Left lung (tissue), 10 donors: ENCODE measurements around the gene TNFSF12. TPM values are rescaled to one million over a fixed set of nuclear protein-coding genes. Genes with fewer than 3 reads are reported as not detected.

Source experiments
- ATAC-seq: fragments of 200-7000 bp; cut with Tn5 transposase; one replicate; pipeline ENCODE4 v1.9.1; 2020; ENCODE audit warnings: moderate library complexity
- DNase-seq, 4 donors: peaks; one replicate each; pipeline ENCODE4 v3.0.0-alpha.2; 2013 to 2020
- H3K27ac ChIP-seq, 2 donors: fragments of 200-600 bp; sonication (generic) in 1 of 2; one replicate each; pipeline versions ENCODE4 v1.5.0 to v1.8.0; 2020 to 2021
- H3K27me3 ChIP-seq, 2 donors: fragments of 200-600 bp; sonication (generic) in 1 of 2; one replicate each; pipeline versions ENCODE4 v1.5.0 to v1.8.0; 2020 to 2021
- H3K36me3 ChIP-seq, 2 donors: fragments of 200-600 bp; sonication (generic) in 1 of 2; one replicate each; pipeline versions ENCODE4 v1.5.0 to v1.8.0; 2020 to 2021
- H3K4me1 ChIP-seq, 2 donors: fragments of 200-600 bp; one replicate each; pipeline ENCODE4 v1.8.0; 2021
- H3K4me3 ChIP-seq, 2 donors: fragments of 200-600 bp; sonication (generic) in 1 of 2; one replicate each; pipeline versions ENCODE4 v1.5.0 to v1.8.0; 2020 to 2021; ENCODE audit warnings: mild to moderate bottlenecking in 1 of 2
- H3K9me3 ChIP-seq, 2 donors: fragments of 200-600 bp; sonication (generic) in 1 of 2; one replicate each; pipeline versions ENCODE4 v1.5.0 to v1.8.0; 2020 to 2021
- intact Hi-C, 2 donors: fragments of 100-400 bp; cut with DNase I; formaldehyde crosslinking; loops; one replicate each; pipeline versions ENCODE4 v1.11.2 to v1.14.2; 2022
- polyA plus RNA-seq, 6 donors: library from polyadenylated mRNA; unstranded; fragments of 120-200 nt; gene quantifications; one replicate each; pipeline ENCODE4 v1.2.1, GENCODE V29; 2013; ENCODE audit not compliant: insufficient read length in 6 of 6
- total RNA-seq, 2 donors: library from RNA; stranded (reverse); fragmentation: NEBNext Ultra II Directional; extraction: Animal tissue kit (Norgen Biotek cat#: 25700); gene quantifications; one replicate each; pipeline ENCODE4 v1.2.1, GENCODE V29; 2021
- TF ChIP-seq, protein P1 (sequence below), 2 donors: fragments of 200-600 bp; sonication (generic) in 1 of 2; IDR thresholded peaks; one replicate each; pipeline versions ENCODE4 v1.5.0 to v1.8.0; 2021; ENCODE audit warnings: antibody characterized with exemption in 2 of 2
- donor health status: DM: no; HTN: yes; CAD: no.
- donor health status: DM: no; HTN: no; CAD: no.

TNFSF12 gene
- total and polyA plus RNA-seq, 8 donors, result 23.6 to 50.5 (median 29.9) TPM

DNA sequence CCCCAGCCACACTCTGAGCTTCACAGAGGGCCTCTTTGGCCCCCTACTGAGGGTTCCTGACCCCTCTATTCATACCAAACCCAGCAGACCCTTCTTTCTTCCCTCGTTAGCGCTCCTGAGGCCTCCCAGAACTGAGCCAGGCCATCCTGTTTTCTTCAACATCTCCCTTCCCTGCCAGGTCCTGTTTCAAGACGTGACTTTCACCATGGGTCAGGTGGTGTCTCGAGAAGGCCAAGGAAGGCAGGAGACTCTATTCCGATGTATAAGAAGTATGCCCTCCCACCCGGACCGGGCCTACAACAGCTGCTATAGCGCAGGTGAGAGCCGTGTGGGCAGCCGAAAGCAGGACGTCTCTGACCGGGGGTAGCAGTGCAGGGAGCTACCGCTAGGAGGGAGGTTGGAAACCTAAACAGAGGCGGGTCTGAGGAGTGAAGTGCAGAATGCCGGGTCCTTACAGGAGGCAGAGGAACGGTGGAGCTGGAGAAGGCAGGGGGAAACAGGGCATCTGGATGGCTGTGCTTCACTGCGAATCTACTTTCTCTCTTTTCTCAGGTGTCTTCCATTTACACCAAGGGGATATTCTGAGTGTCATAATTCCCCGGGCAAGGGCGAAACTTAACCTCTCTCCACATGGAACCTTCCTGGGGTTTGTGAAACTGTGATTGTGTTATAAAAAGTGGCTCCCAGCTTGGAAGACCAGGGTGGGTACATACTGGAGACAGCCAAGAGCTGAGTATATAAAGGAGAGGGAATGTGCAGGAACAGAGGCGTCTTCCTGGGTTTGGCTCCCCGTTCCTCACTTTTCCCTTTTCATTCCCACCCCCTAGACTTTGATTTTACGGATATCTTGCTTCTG, 11.5 kb downstream of the TNFSF12 start:
- peaks cover 0 to 32% of the 10 kb centered on the region in 2 donors for H3K36me3 ChIP-seq
- TF ChIP-seq, protein P1, sequence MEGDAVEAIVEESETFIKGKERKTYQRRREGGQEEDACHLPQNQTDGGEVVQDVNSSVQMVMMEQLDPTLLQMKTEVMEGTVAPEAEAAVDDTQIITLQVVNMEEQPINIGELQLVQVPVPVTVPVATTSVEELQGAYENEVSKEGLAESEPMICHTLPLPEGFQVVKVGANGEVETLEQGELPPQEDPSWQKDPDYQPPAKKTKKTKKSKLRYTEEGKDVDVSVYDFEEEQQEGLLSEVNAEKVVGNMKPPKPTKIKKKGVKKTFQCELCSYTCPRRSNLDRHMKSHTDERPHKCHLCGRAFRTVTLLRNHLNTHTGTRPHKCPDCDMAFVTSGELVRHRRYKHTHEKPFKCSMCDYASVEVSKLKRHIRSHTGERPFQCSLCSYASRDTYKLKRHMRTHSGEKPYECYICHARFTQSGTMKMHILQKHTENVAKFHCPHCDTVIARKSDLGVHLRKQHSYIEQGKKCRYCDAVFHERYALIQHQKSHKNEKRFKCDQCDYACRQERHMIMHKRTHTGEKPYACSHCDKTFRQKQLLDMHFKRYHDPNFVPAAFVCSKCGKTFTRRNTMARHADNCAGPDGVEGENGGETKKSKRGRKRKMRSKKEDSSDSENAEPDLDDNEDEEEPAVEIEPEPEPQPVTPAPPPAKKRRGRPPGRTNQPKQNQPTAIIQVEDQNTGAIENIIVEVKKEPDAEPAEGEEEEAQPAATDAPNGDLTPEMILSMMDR (IDR thresholded peaks at IDR 0.05), result peak; percentile 38 to 66
- H3K4me1 ChIP-seq, result peaks cover 44 to 79% of the 10 kb centered on the region in 2 donors
- peak overlapping the region; percentile 93 to 97 for H3K27ac ChIP-seq
- intact Hi-C loops, result loop anchor here in 1 of 2 donors (5.0 kb wide), 2 partner anchors 48 to 203 kb away; partner anchors contain the start of gene TMEM95
- no peaks in the 10 kb centered on the region for H3K27me3 ChIP-seq
- DNase-seq, result peak in 2 of 4 donors; percentile 64 to 65
- H3K9me3 ChIP-seq, result no peaks in the 10 kb centered on the region
- ATAC-seq, result peak; percentile 34
- H3K4me3 ChIP-seq, result peak overlapping the region; percentile 82 to 83

DNA sequence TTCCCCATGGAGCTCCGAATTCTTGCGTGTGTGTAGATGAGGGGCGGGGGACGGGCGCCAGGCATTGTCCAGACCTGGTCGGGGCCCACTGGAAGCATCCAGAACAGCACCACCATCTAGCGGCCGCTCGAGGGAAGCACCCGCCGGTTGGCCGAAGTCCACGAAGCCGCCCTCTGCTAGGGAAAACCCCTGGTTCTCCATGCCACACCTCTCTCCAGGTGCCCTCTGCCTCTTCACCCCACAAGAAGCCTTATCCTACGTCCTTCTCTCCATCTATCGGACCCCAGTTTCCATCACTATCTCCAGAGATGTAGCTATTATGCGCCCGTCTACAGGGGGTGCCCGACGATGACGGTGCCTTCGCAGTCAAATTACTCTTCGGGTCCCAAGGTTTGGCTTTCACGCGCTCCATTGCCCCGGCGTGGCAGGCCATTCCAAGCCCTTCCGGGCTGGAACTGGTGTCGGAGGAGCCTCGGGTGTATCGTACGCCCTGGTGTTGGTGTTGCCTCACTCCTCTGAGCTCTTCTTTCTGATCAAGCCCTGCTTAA, 12.2 kb downstream of the TNFSF12 start:
- DNase-seq (peak; percentile 85 to 97 (median 92)), ATAC-seq (peak; percentile 78)
- H3K27me3 ChIP-seq, result no peaks in the 10 kb centered on the region

DNA sequence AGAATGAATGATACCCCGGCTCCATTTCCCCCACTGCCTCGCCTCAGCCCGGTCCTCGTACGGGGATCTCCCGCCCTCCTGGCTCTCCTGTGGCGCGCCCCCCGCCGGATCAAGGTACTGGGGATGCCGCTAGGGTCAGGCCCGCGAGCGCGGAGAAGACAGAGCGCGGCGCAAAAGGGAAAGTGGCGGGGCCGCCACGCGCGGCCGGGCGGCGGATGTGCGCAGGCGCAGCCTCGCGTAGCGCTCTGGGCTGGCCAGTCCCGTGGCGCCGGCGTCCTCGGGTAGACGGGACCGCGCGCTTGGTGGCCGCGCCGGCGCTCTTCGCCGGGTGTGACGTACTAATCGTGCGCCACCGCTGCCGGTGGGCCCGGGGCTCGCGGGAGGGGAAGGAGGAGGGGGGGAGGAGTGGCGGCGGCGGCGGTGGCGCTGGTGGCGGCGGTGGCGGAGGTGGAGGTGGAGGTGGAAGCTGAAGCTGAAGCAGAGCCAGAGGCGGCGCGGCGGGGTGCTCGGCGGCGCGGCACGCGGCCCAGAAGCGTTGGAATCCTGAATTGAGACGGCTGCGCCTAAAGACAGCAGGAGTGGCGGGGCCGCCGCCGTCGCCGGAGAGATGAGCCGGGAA, 12.8 kb downstream of the TNFSF12 start, which contains the start of gene SENP3:
Gene SENP3, plus strand, starts transcription at position 331 of the 619 bp plus-strand sequence. CDS start 1,158 bp downstream, outside the sequence.
- intact Hi-C loops, result loop anchor here in 1 of 2 donors (5.0 kb wide), 2 partner anchors 49 to 204 kb away; partner anchors contain the start of gene TMEM95
- H3K4me3 ChIP-seq, result peak within 1 kb of the TSS; percentile 82 to 83
- ATAC-seq (peak; percentile 72), DNase-seq (peak; percentile 89 to 98 (median 93))
- TF ChIP-seq, protein P1 (IDR thresholded peaks at IDR 0.05), result no peak
- H3K27me3 ChIP-seq, result no peaks in the 10 kb centered on the region
- peaks cover 44 to 75% of the 10 kb centered on the region in 2 donors for H3K4me1 ChIP-seq
- no peaks in the 10 kb centered on the region for H3K9me3 ChIP-seq
- peak within 1 kb of the TSS; percentile 93 to 97 for H3K27ac ChIP-seq
- H3K36me3 ChIP-seq, result peaks cover 0 to 45% of the 10 kb centered on the region in 2 donors

More for the DNA sequence above, 12.2 kb downstream of the TNFSF12 start:
- H3K4me3 ChIP-seq, result peak overlapping the region; percentile 82 to 83
- H3K36me3 ChIP-seq, result peaks cover 0 to 39% of the 10 kb centered on the region in 2 donors
- H3K4me1 ChIP-seq, result peaks cover 44 to 75% of the 10 kb centered on the region in 2 donors
- no peaks in the 10 kb centered on the region for H3K9me3 ChIP-seq
- intact Hi-C loops, result loop anchor here in 1 of 2 donors (5.0 kb wide), 2 partner anchors 49 to 204 kb away; partner anchors contain the start of gene TMEM95
- peak overlapping the region; percentile 93 to 97 for H3K27ac ChIP-seq
- TF ChIP-seq, protein P1 (IDR thresholded peaks at IDR 0.05), result peak; percentile 79 to 86

- H3K27ac ChIP-seq, result peak overlapping the region; percentile 93 to 97
- intact Hi-C loops, result loop anchor here in 1 of 2 donors (5.0 kb wide), 2 partner anchors 50 to 205 kb away; partner anchors contain the start of gene TMEM95
- TF ChIP-seq, protein P1 (IDR thresholded peaks at IDR 0.05), result no peak
- H3K36me3 ChIP-seq, result peaks cover 0 to 50% of the 10 kb centered on the region in 2 donors
- peaks cover 41 to 70% of the 10 kb centered on the region in 2 donors for H3K4me1 ChIP-seq
- no peaks in the 10 kb centered on the region for H3K27me3 ChIP-seq
- H3K9me3 ChIP-seq, result no peaks in the 10 kb centered on the region
- no peak for ATAC-seq
- no peak for DNase-seq
- H3K4me3 ChIP-seq, result peak overlapping the region; percentile 82 to 83
Observed at GRCh38 chr17:7562208-7562605, 13.3 kb downstream of the TNFSF12 start.
